HFFc6 (cell line): Measurements from ENCODE around the gene MFRP. TPM values are rescaled to one million over a fixed set of nuclear protein-coding genes. Genes with fewer than 3 reads are reported as not detected.

Experiments
- DNase-seq: peaks from one replicate; pipeline ENCODE4 v3.0.0-alpha.2; 2018
- H3K27ac Mint-ChIP-seq: 2 replicates; pipeline ENCODE4 v1.8.0; 2020; ENCODE audit warnings: mild to moderate bottlenecking, mixed read lengths
- H3K27me3 Mint-ChIP-seq: 2 replicates; pipeline ENCODE4 v1.8.0; 2021; ENCODE audit warnings: mild to moderate bottlenecking, moderate library complexity, mixed read lengths; ENCODE audit not compliant: insufficient read depth
- H3K36me3 Mint-ChIP-seq: 2 replicates; pipeline ENCODE4 v1.8.0; 2021; ENCODE audit warnings: low read depth, mixed read lengths
- H3K4me1 Mint-ChIP-seq: 2 replicates; pipeline ENCODE4 v1.8.0; 2020; ENCODE audit warnings: low read depth, mixed read lengths
- H3K4me3 Mint-ChIP-seq: 2 replicates; pipeline ENCODE4 v1.8.0; 2020; ENCODE audit warnings: mild to moderate bottlenecking, moderate library complexity, mixed read lengths
- H3K9me3 Mint-ChIP-seq: 2 replicates; pipeline ENCODE4 v1.8.0; 2020; ENCODE audit warnings: mild to moderate bottlenecking, mixed read lengths
- total RNA-seq, 6 experiments: library from RNA; stranded (reverse); fragmentation: NEBNext Ultra II Directional; extraction: Animal tissue kit (Norgen Biotek cat#: 25700); gene quantifications; 2 replicates in 1 of 6; 3 replicates in 5 of 6; pipeline ENCODE4 v1.2.3, GENCODE V29; 2021
- TF ChIP-seq, protein P1 (sequence below): fragments of 200-600 bp; sonication (generic); IDR thresholded peaks from 2 replicates; pipeline ENCODE4 v1.5.0; 2021; ENCODE audit warnings: antibody characterized with exemption, mild to moderate bottlenecking

Gene MFRP
- total RNA-seq, 6 experiments from 2014 or later: not detected

DNA sequence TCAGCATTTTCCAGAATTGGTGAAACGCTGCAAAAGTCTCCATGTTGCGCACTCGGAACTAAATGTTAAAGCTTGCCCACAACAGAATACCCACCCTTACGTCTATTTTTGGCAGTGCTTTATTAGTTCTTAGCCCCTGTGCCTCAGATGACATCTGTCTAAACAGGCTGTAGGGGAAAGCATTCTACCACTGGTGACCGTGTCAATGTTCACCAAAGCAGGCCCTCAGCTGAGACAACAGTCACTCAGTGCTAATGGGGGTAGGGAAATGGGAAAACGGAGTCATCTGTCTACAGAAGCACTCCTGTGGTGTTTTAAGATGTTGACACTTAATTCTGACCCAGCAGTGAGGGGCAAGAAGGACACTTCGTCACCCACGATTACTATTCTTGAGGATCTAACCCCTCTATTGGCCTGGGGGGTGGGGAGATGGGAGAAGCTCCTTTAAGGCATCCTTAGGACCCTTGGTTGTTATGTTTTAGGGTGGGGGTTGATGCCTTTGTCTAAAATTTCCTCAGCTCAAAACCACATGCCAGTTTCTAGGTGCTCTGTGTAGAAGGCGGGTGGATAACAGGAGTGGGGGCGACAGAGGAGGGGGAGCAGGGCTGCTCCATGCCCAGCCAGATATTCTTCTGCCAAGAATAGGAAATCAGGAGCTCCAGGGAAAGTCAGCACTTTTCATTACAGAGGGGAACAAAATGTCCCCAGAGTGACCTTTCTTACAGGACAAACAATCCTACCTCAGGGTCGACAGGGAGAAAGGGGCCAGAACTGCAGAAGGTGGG lies 15.6 kb upstream of the MFRP start:
- Mint-ChIP-seq H3K27ac (no peak overlapping the region), H3K27me3 (peaks cover 10% of the 10 kb centered on the region), H3K4me1 (peaks cover 36% of the 10 kb centered on the region), H3K9me3 (no peaks in the 10 kb centered on the region), H3K36me3 (no peaks in the 10 kb centered on the region; the same call in 1 of the 2 replicates), H3K4me3 (peak overlapping the region; percentile 52; the same call in 1 of the 2 replicates)
- TF ChIP-seq, protein P1, sequence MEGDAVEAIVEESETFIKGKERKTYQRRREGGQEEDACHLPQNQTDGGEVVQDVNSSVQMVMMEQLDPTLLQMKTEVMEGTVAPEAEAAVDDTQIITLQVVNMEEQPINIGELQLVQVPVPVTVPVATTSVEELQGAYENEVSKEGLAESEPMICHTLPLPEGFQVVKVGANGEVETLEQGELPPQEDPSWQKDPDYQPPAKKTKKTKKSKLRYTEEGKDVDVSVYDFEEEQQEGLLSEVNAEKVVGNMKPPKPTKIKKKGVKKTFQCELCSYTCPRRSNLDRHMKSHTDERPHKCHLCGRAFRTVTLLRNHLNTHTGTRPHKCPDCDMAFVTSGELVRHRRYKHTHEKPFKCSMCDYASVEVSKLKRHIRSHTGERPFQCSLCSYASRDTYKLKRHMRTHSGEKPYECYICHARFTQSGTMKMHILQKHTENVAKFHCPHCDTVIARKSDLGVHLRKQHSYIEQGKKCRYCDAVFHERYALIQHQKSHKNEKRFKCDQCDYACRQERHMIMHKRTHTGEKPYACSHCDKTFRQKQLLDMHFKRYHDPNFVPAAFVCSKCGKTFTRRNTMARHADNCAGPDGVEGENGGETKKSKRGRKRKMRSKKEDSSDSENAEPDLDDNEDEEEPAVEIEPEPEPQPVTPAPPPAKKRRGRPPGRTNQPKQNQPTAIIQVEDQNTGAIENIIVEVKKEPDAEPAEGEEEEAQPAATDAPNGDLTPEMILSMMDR: no peak
- DNase-seq: no peak

DNA sequence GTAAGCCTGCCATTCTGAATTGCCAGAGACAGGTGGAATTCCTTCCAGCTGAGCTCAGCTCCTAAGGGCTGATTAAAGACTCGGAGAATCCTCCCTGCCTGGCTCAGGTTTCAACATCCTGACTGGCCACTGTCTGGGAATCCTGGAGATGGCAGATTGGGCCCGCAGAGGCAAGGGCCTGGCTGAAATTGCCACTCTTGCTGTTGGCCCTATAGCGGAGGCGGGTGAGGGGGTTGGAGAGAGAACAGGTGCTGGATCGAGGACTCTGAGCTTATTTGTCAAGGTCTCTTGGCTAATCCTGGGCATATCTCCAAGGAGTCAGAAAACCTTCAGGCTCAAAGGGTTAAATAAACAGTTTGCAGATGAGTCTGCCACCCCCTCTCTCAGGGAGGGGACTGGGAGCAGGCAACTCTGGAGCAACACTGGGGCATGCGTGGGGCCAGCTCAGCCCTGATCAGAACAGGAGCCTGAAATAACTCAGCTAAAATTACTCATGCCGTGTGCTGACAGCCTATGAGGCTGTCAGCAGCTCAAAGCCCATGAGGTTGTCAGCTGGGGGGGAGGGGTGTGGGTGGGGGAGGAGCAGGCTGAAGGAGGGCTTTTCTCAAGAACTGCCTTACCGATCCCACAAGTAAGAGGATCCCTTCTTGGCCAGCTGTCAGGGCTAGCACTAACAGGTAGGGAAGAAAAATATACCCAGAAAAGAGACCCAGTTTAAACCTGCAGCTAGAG lies 14.7 kb upstream of the MFRP start:
- peak; percentile 78 for DNase-seq
- peaks cover 42% of the 10 kb centered on the region for H3K4me1 Mint-ChIP-seq
- H3K27me3 Mint-ChIP-seq: peaks cover 7% of the 10 kb centered on the region
- TF ChIP-seq, protein P1: no peak
- no peaks in the 10 kb centered on the region for H3K9me3 Mint-ChIP-seq
- H3K27ac Mint-ChIP-seq: peak overlapping the region; percentile 79
- H3K36me3 Mint-ChIP-seq: no peaks in the 10 kb centered on the region; the same call in 1 of the 2 replicates
- H3K4me3 Mint-ChIP-seq: peak overlapping the region; percentile 30

DNA sequence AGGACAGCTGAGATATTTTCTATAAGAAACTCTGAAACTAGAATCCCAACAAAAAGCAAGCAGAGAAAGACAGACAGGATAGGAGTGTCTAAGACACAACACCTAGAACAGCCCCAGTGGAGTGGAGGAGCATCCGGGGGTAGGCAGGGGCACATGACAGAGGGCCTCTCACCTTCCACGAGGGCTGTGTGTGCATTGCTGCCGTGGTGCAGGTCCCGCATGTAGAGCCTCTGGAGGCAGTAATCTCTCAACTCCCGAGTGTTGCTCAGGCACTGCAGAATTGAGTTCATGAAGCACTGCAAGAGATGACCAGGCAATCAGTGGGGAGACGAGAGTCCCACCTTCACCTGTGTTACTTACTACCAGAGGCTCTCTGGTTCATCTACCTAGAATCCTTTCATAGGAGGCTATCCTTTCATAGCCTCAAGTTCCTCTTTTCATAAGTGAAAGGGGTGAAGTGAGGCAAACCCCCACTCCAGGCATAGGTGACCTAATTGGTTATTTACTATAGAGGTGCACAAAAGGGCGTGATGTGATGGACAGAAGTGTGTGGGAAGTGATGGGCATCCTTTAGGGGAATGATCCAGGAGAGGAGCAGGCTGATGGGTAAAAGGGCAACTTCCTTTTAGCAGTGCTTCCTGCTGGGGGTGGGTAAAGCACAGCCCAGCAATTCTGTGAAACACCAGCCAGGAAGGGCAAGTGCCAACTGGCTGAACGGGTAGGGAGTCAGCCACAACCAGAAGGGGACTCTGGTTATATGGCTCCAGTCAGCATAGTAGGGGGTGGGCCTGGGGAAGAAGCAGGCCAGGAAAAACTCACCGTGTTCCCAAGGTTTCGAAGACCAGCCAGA lies 13.1 kb upstream of the MFRP start:
- Mint-ChIP-seq H3K4me3 (no peak overlapping the region), H3K27me3 (peaks cover 6% of the 10 kb centered on the region), H3K9me3 (no peaks in the 10 kb centered on the region), H3K4me1 (peaks cover 37% of the 10 kb centered on the region), H3K27ac (no peak overlapping the region), H3K36me3 (no peaks in the 10 kb centered on the region; the same call in 1 of the 2 replicates)
- DNase-seq: no peak
- TF ChIP-seq, protein P1: no peak

DNA sequence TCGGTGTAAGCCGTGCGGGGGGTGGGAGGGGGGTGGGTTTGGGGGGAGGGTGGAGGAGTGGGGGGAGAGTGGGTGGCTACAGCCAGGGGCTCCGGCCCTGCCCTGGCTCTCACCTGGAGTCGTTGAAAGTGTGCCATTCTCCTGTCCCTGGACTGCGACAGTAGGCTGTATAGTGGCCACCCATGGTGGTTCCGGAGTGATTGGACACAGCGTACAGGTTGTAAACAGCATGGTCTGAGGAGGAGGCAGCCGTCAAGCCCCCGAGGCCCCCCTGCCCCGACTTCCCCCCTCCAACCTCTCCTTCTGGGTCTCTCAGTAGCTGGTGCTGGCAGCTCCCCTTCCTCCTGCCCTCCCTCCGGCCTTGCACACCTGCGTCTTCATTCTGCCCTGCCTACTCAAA lies 10.6 kb upstream of the MFRP start:
- Mint-ChIP-seq H3K27ac (no peak overlapping the region), H3K27me3 (peaks cover 2% of the 10 kb centered on the region), H3K4me1 (peaks cover 26% of the 10 kb centered on the region), H3K9me3 (no peaks in the 10 kb centered on the region), H3K4me3 (peak overlapping the region; percentile 31; the same call in 1 of the 2 replicates), H3K36me3 (no peaks in the 10 kb centered on the region)
- TF ChIP-seq, protein P1: no peak
- no peak for DNase-seq

DNA sequence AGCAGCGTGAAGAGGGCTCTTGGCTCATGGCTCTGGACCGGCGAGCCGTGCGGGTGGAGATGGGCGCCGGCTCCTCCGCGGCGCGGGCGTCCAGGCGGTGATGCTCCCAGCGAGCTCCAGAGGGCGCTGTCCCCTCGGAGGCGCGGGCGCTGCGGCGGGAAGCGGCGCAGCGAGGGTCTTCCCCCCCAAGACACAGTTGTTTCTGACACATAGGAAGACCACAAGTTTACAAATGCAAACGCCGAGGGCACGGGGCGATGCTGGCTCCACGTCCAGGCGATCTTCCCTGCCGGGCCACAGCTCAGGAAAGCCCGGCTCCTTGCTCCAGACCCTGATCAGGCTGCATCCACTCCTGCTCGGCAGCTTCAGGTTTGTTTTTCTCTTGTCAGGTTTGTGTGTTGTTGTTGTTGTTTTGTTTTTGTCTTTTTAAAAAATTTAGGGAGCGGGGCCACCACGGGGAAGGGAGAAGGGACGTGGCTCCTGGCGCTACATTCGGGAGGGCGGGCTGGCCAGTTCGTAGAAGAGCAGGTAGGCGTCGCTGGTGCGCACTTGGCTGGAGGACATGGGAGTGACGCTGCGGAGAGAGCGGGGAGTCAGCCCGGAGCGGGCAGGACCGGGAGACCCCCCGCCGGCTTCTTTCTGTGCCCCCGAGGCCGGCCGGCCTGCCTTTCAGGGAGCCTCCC lies 10.0 kb upstream of the MFRP start:
- Mint-ChIP-seq H3K9me3 (no peaks in the 10 kb centered on the region), H3K27me3 (peaks cover 7% of the 10 kb centered on the region), H3K4me3 (peak overlapping the region; percentile 91), H3K36me3 (no peaks in the 10 kb centered on the region), H3K27ac (peak overlapping the region; percentile 54), H3K4me1 (peaks cover 20% of the 10 kb centered on the region)
- TF ChIP-seq, protein P1: peak; percentile 96
- peak; percentile 65 for DNase-seq
